Glutamatergic neuron (in vitro differentiated cells): Measurements from ENCODE around the gene KIF13A. TPM values are rescaled to one million over a fixed set of nuclear protein-coding genes. Genes with fewer than 3 reads are reported as not detected.

ENCODE experiments used
- DNase-seq: peaks from one replicate; pipeline ENCODE4 v3.0.0; 2022
- H3K27ac Mint-ChIP-seq: one replicate; pipeline ENCODE4 v1.8.0; 2020; ENCODE audit warnings: mild to moderate bottlenecking, mixed read lengths, inconsistent platforms; ENCODE audit not compliant: unreplicated experiment
- H3K27me3 Mint-ChIP-seq: one replicate; pipeline ENCODE4 v1.8.0; 2020; ENCODE audit warnings: mild to moderate bottlenecking, moderate library complexity, mixed read lengths, inconsistent platforms; ENCODE audit not compliant: unreplicated experiment
- H3K36me3 Mint-ChIP-seq: one replicate; pipeline ENCODE4 v1.8.0; 2020; ENCODE audit warnings: mild to moderate bottlenecking, mixed read lengths, inconsistent platforms; ENCODE audit not compliant: unreplicated experiment
- H3K4me1 Mint-ChIP-seq: one replicate; pipeline ENCODE4 v1.8.0; 2020; ENCODE audit warnings: mild to moderate bottlenecking, low read depth, mixed read lengths, inconsistent platforms; ENCODE audit not compliant: unreplicated experiment
- H3K4me3 Mint-ChIP-seq: one replicate; pipeline ENCODE4 v1.8.0; 2020; ENCODE audit warnings: mild to moderate bottlenecking, mixed read lengths, inconsistent platforms; ENCODE audit not compliant: unreplicated experiment
- H3K9me3 Mint-ChIP-seq: one replicate; pipeline ENCODE4 v1.8.0; 2020; ENCODE audit warnings: mild to moderate bottlenecking, moderate library complexity, mixed read lengths, inconsistent platforms; ENCODE audit not compliant: unreplicated experiment
- total RNA-seq: library from RNA; stranded (reverse); fragmentation: NEBNext Ultra II Directional; extraction: Animal tissue kit (Norgen Biotek cat#: 25700); gene quantifications from one replicate; pipeline ENCODE4 v1.2.1, GENCODE V29; 2021; ENCODE audit not compliant: unreplicated experiment
- TF ChIP-seq, protein P1 (sequence below): fragments of 200-600 bp; sonication (generic); IDR thresholded peaks from one replicate; pipeline ENCODE4 v1.5.0; 2021; ENCODE audit not compliant: partially characterized antibody, unreplicated experiment

KIF13A gene
- total RNA-seq, 1 donor from 2014 or later: 26.7 TPM

- TF ChIP-seq, protein P1, sequence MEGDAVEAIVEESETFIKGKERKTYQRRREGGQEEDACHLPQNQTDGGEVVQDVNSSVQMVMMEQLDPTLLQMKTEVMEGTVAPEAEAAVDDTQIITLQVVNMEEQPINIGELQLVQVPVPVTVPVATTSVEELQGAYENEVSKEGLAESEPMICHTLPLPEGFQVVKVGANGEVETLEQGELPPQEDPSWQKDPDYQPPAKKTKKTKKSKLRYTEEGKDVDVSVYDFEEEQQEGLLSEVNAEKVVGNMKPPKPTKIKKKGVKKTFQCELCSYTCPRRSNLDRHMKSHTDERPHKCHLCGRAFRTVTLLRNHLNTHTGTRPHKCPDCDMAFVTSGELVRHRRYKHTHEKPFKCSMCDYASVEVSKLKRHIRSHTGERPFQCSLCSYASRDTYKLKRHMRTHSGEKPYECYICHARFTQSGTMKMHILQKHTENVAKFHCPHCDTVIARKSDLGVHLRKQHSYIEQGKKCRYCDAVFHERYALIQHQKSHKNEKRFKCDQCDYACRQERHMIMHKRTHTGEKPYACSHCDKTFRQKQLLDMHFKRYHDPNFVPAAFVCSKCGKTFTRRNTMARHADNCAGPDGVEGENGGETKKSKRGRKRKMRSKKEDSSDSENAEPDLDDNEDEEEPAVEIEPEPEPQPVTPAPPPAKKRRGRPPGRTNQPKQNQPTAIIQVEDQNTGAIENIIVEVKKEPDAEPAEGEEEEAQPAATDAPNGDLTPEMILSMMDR: no peak
- H3K36me3 Mint-ChIP-seq: no peaks in the 10 kb centered on the region
- H3K27ac Mint-ChIP-seq: no peak overlapping the region
- peaks cover 5% of the 10 kb centered on the region for H3K4me1 Mint-ChIP-seq
- no peaks in the 10 kb centered on the region for H3K27me3 Mint-ChIP-seq
- no peaks in the 10 kb centered on the region for H3K9me3 Mint-ChIP-seq
- DNase-seq: no peak
- H3K4me3 Mint-ChIP-seq: no peak overlapping the region
These were observed 58.7 kb downstream of the KIF13A start for GRCh38 chr6:17928514-17929430.

- no peaks in the 10 kb centered on the region for H3K27me3 Mint-ChIP-seq
These were observed 59.7 kb downstream of the KIF13A start for GRCh38 chr6:17927705-17928104.

GRCh38 chr6:17923401-17923863 is 64.0 kb downstream of the KIF13A start:
- Mint-ChIP-seq H3K27ac (no peak overlapping the region), H3K36me3 (no peaks in the 10 kb centered on the region), H3K4me1 (peaks cover 3% of the 10 kb centered on the region), H3K4me3 (no peak overlapping the region), H3K27me3 (no peaks in the 10 kb centered on the region), H3K9me3 (no peaks in the 10 kb centered on the region)
- DNase-seq: no peak
- TF ChIP-seq, protein P1: no peak

More at GRCh38 chr6:17927705-17928104, 59.7 kb downstream of the KIF13A start:
- H3K4me1 Mint-ChIP-seq: peaks cover 5% of the 10 kb centered on the region
- H3K9me3 Mint-ChIP-seq: no peaks in the 10 kb centered on the region
- no peaks in the 10 kb centered on the region for H3K36me3 Mint-ChIP-seq
- H3K27ac Mint-ChIP-seq: no peak overlapping the region
- DNase-seq: no peak
- no peak overlapping the region for H3K4me3 Mint-ChIP-seq
- TF ChIP-seq, protein P1: no peak

DNA sequence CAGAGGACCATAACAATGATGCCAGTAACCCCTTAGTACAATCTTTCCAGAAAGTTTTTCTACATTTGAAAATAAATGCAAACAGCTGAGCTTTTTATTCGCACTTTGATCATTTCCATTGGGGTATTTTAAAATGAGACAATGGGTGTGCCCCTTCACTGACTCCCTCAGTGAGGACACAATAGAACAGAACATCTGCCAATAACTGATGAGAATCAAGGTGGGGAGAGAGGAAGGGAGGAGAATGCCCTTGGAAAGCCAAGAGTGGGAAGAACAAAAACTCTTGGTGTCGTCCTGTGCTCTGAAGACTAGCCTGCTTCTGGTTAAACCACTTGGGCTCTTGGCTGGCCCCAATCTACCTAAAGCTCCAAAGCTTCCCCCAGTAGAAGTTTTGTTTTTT is 66.0 kb downstream of the KIF13A start:
- no peaks in the 10 kb centered on the region for H3K9me3 Mint-ChIP-seq
- H3K27ac Mint-ChIP-seq: no peak overlapping the region
- peaks cover 3% of the 10 kb centered on the region for H3K4me1 Mint-ChIP-seq
- no peak for DNase-seq
- TF ChIP-seq, protein P1: no peak
- H3K4me3 Mint-ChIP-seq: no peak overlapping the region
- H3K27me3 Mint-ChIP-seq: no peaks in the 10 kb centered on the region
- H3K36me3 Mint-ChIP-seq: no peaks in the 10 kb centered on the region

DNA sequence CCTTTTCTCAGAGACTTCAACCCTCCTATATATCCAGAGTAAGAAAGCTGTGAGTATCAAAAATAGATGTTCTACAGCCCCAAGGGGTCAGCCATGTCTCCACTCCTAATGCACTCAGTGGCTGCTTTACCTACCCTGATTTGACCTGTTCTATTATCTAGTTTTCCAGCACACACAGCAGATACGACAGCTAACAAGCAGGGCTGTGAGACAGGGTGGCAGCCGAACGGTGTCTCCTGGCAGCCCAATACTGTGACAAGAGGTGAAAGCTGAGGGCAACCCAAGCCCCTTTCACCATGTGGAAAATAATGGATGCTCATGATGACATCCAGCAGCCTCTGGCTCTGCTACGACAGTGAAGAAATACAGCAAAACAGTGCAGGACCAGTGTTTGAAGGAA is 67.9 kb downstream of the KIF13A start:
- TF ChIP-seq, protein P1: no peak
- Mint-ChIP-seq H3K9me3 (no peaks in the 10 kb centered on the region), H3K27ac (no peak overlapping the region), H3K36me3 (no peaks in the 10 kb centered on the region), H3K4me3 (no peak overlapping the region), H3K27me3 (no peaks in the 10 kb centered on the region), H3K4me1 (peaks cover 13% of the 10 kb centered on the region)
- no peak for DNase-seq
